K562 (cell line): ENCODE measurements around the gene ARHGEF16. TPM values are rescaled to one million over a fixed set of nuclear protein-coding genes. Genes with fewer than 3 reads are reported as not detected.

Source experiments
- ATAC-seq: fragments of 200-7000 bp; cut with Tn5 transposase; 3 replicates; pipeline ENCODE4 v1.9.1; 2020; ENCODE audit warnings: moderate library complexity
- BruUV-seq: library from RNA; stranded (reverse); fragments of 400-500 nt; replicated peaks from 2 replicates; lab custom pipeline; 2021; lab: Mats Ljungman, UMichigan
- CTCF ChIA-PET: fragments of 300-600 bp; formaldehyde crosslinking; extraction: SDS; loops from one replicate; lab custom pipeline; 2021; ENCODE audit warnings: low intra/inter-chr PET ratio; lab: Yijun Ruan, JAX
- POLR2A ChIA-PET: fragments of 300-600, 350-650 bp; sonication (Branson Sonifier 250); formaldehyde crosslinking; extraction: SDS; loops from one replicate; lab custom pipeline; 2021; ENCODE audit warnings: antibody characterized with exemption, inconsistent platforms; lab: Yijun Ruan, JAX
- DNase-seq, 4 experiments: peaks; one replicate each; pipeline versions ENCODE4 v3.0.0 to v3.0.0-alpha.2; 2011 to 2018; ENCODE audit warnings: low spot score in 3 of 4, mixed read lengths in 3 of 4; ENCODE audit errors: extremely low read depth in 1 of 4
- FAIRE-seq: peaks from 2 replicates; lab custom pipeline; 2011; peaks lifted over from hg19 to GRCh38; lab: Jason Lieb, UNC
- H2AFZ ChIP-seq: 2 replicates; pipeline ENCODE4 v1.6.0; 2011; ENCODE audit warnings: low read depth, low read length, control low read depth, inconsistent platforms
- H3K27ac ChIP-seq: fragments of 200-600 bp; 3 replicates; pipeline ENCODE4 v1.8.0; 2011; ENCODE audit warnings: low read depth, mild to moderate bottlenecking, control low read depth, inconsistent platforms, low read length, moderate library complexity, mixed read lengths; ENCODE audit errors: extremely low read depth
- H3K27me3 ChIP-seq, 2 experiments: fragments of 300-600 bp in 1 of 2; 2 replicates in 1 of 2; 3 replicates in 1 of 2; pipeline versions ENCODE4 v1.6.0 to v1.8.0; 2011; ENCODE audit warnings: inconsistent platforms in 2 of 2, low read length in 2 of 2, mild to moderate bottlenecking in 1 of 2, mixed read lengths in 1 of 2, moderate library complexity in 1 of 2; ENCODE audit not compliant: control insufficient read depth in 2 of 2, insufficient read depth in 2 of 2
- H3K36me3 ChIP-seq: fragments of 300-600 bp; 3 replicates; pipeline ENCODE4 v1.8.0; 2011; ENCODE audit warnings: mild to moderate bottlenecking, low read length, inconsistent platforms; ENCODE audit not compliant: control insufficient read depth, insufficient read depth
- H3K4me1 ChIP-seq, 2 experiments: fragments of 200-600 bp in 1 of 2; replicated peaks in 1 of 2; 2 replicates in 1 of 2; 3 replicates in 1 of 2; pipeline versions ENCODE4 v1.5.1 to v1.8.0; 2011; ENCODE audit warnings: inconsistent platforms in 2 of 2, low read length in 2 of 2, mild to moderate bottlenecking in 1 of 2, mixed read lengths in 1 of 2, moderate library complexity in 1 of 2; ENCODE audit not compliant: control insufficient read depth in 2 of 2, insufficient read depth in 2 of 2
- H3K4me2 ChIP-seq: 2 replicates; pipeline ENCODE4 v1.6.1; 2011; ENCODE audit warnings: low read length, control low read depth, inconsistent platforms, mixed read lengths; ENCODE audit not compliant: insufficient read depth
- H3K4me3 ChIP-seq: fragments of 200-600 bp; sonication (generic), shearing (Covaris generic); 2 replicates; pipeline ENCODE4 v1.5.1; 2016; ENCODE audit warnings: control low read depth, inconsistent platforms
- H3K79me2 ChIP-seq: fragments of 200-600 bp; 3 replicates; pipeline ENCODE4 v1.8.0; 2011; ENCODE audit warnings: low read length, inconsistent platforms; ENCODE audit not compliant: control insufficient read depth, insufficient read depth
- H3K9ac ChIP-seq, 2 experiments: 2 replicates each; pipeline versions ENCODE4 v1.6.0 to v1.6.1; 2011; ENCODE audit warnings: low read depth in 2 of 2, low read length in 2 of 2, control low read depth in 1 of 2, inconsistent platforms in 1 of 2, mild to moderate bottlenecking in 1 of 2, mixed read lengths in 1 of 2; ENCODE audit not compliant: insufficient read depth in 1 of 2
- H3K9me1 ChIP-seq: one replicate; pipeline ENCODE4 v1.6.0; 2011; ENCODE audit warnings: inconsistent platforms, mild to moderate bottlenecking, low read length, moderate library complexity; ENCODE audit not compliant: control insufficient read depth, insufficient read depth
- H3K9me3 ChIP-seq: replicated peaks from 2 replicates; pipeline ENCODE4 v1.5.1; 2011; ENCODE audit warnings: low read depth, low read length, inconsistent platforms; ENCODE audit not compliant: control insufficient read depth, insufficient read depth
- H4K20me1 ChIP-seq: replicated peaks from 2 replicates; pipeline ENCODE4 v1.6.1; 2011; ENCODE audit warnings: low read length, inconsistent platforms, mixed read lengths; ENCODE audit not compliant: control insufficient read depth, insufficient read depth
- BCL6 ChIP-seq: fragments of 250-450 bp; sonication (Bioruptor Pico); IDR thresholded peaks from 2 replicates; pipeline ENCODE4 v1.4.0; 2020
- BRF1 ChIP-seq: IDR thresholded peaks from 3 replicates; pipeline ENCODE4 v1.6.1; 2011; ENCODE audit warnings: borderline replicate concordance, mild to moderate bottlenecking; ENCODE audit not compliant: insufficient read length; ENCODE audit errors: extremely low read depth
- CBFA2T3 ChIP-seq: fragments of 450-650 bp; IDR thresholded peaks from 2 replicates; pipeline ENCODE4 v1.6.1; 2017
- DMBX1 ChIP-seq: fragments of 250-450 bp; sonication (Bioruptor Pico); IDR thresholded peaks from 2 replicates; pipeline ENCODE4 v1.8.0; 2022; ENCODE audit warnings: inconsistent platforms, mild to moderate bottlenecking, moderate library complexity, borderline replicate concordance
- HDAC1 ChIP-seq, 2 experiments: fragments of 450-650 bp; IDR thresholded peaks; 2 replicates each; pipeline ENCODE4 v1.6.1; 2016 to 2017; ENCODE audit warnings: inconsistent platforms in 1 of 2, mild to moderate bottlenecking in 1 of 2, moderate library complexity in 1 of 2
- JUND ChIP-seq, 2 experiments: IDR thresholded peaks; 2 replicates in 1 of 2; 3 replicates in 1 of 2; pipeline ENCODE4 v1.6.1; 2011; ENCODE audit warnings: borderline replicate concordance in 2 of 2, low read depth in 2 of 2, low read length in 2 of 2, improper control_type of control experiment in 1 of 2, missing biosample characterization in 1 of 2, missing genetic modification characterization in 1 of 2, missing genetic modification reagents in 1 of 2
- LCOR ChIP-seq: sonication (generic); formaldehyde crosslinking; IDR thresholded peaks from 2 replicates; pipeline ENCODE4 v1.8.0; 2022; ENCODE audit warnings: mild to moderate bottlenecking, missing genetic modification reagents
- MEF2A ChIP-seq: IDR thresholded peaks from 2 replicates; pipeline ENCODE4 v1.6.1; 2011; ENCODE audit warnings: low read depth, mild to moderate bottlenecking, low read length, moderate library complexity; ENCODE audit not compliant: control insufficient read depth
- MTA1 ChIP-seq: fragments of 450-650 bp; IDR thresholded peaks from 2 replicates; pipeline ENCODE4 v1.6.1; 2017; ENCODE audit warnings: borderline replicate concordance
- NCOA1 ChIP-seq: fragments of 450-650 bp; IDR thresholded peaks from 2 replicates; pipeline ENCODE4 v1.6.1; 2016; ENCODE audit warnings: low read depth
- NR3C1 ChIP-seq: sonication (generic); formaldehyde crosslinking; IDR thresholded peaks from 2 replicates; pipeline ENCODE4 v1.8.1; 2022; ENCODE audit warnings: missing genetic modification reagents
- PHF8 ChIP-seq: fragments of 200-600 bp; sonication (generic); IDR thresholded peaks from 2 replicates; pipeline ENCODE4 v1.6.1; 2012; ENCODE audit warnings: mixed run types, mild to moderate bottlenecking, inconsistent platforms, low read length, moderate library complexity, borderline replicate concordance
- POLR3G ChIP-seq: IDR thresholded peaks from 2 replicates; pipeline ENCODE4 v1.6.1; 2011; ENCODE audit not compliant: insufficient read length, insufficient replicate concordance; ENCODE audit errors: extremely low read depth
- RBFOX2 ChIP-seq: fragments of 200-400 bp; formaldehyde crosslinking; IDR thresholded peaks from 2 replicates; pipeline ENCODE4 v1.6.1; 2017; ENCODE audit warnings: low read depth, mild to moderate bottlenecking, low read length, moderate library complexity
- SNRNP70 ChIP-seq: fragments of 200-400 bp; formaldehyde crosslinking; optimal IDR thresholded peaks from 2 replicates; pipeline ENCODE3; 2017; ENCODE audit warnings: low read depth, low read length
- ZC3H4 ChIP-seq: sonication (generic); formaldehyde crosslinking; IDR thresholded peaks from 2 replicates; pipeline ENCODE4 v1.9.0; 2021; ENCODE audit warnings: missing genetic modification reagents, borderline replicate concordance
- ZNF197 ChIP-seq: fragments of 200-800 bp; sonication (Bioruptor generic); IDR thresholded peaks from 2 replicates; pipeline ENCODE4 v1.6.1; 2016; ENCODE audit warnings: low read depth, missing genetic modification characterization, missing compliant biosample characterization
- ZNF316 ChIP-seq: fragments of 450-650 bp; IDR thresholded peaks from 2 replicates; pipeline ENCODE4 v1.6.1; 2016
- ZNF668 ChIP-seq: fragments of 250-450 bp; sonication (Bioruptor Pico); IDR thresholded peaks from 2 replicates; pipeline ENCODE4 v1.8.0; 2022; ENCODE audit warnings: mild to moderate bottlenecking, inconsistent platforms
- WGBS: fragments of 100-300 bp; shearing (Covaris generic); methylation state at CpG from one replicate; pipeline ENCODE4 v1.1.6; 2016; ENCODE audit warnings: low coverage, mixed read lengths; ENCODE audit not compliant: insufficient coverage; ENCODE audit errors: missing lambda C conversion rate; 5-methylcytosine and 5-hydroxymethylcytosine counted together
- in situ Hi-C: fragments of 300-500 bp; cut with MboI; formaldehyde crosslinking; loops from 4 replicates; pipeline ENCODE4 v1.15.0; 2018; ENCODE audit warnings: inconsistent platforms, mixed read lengths
- intact Hi-C: fragments of 100-400 bp; cut with micrococcal nuclease; formaldehyde crosslinking; loops from 2 replicates; pipeline ENCODE4 v1.14.2; 2022
- polyA plus RNA-seq, 8 experiments: library from polyadenylated mRNA; depleted of rRNA in 4 of 8; stranded (reverse) in 5 of 8; unstranded in 3 of 8; fragments of >200 nt; fragmentation: Nextera tagmentation in 2 of 8; fragmentation: Illumina TruSeq in 1 of 8; extraction: Ambion mirVana in 2 of 8; extraction: Trizol in 1 of 8; gene quantifications; 2 replicates each; pipeline versions ENCODE4 v1.2.1 to v1.2.3, GENCODE V29; 2011 to 2014; ENCODE audit warnings: inconsistent platforms in 1 of 8, missing spikeins in 1 of 8
- total RNA-seq, 7 experiments: library from RNA; depleted of rRNA in 6 of 7; stranded (reverse); fragments of >200 nt in 6 of 7; fragmentation: Illumina TruSeq in 2 of 7; extraction: Trizol in 2 of 7; gene quantifications; 2 replicates each; pipeline versions ENCODE4 v1.2.1 to v1.2.3, GENCODE V29; 2011 to 2021; ENCODE audit warnings: low replicate concordance in 1 of 7

Gene ARHGEF16
- total and polyA plus RNA-seq, 9 of the 15 experiments (the other 6 are each of a cell fraction or from before 2014, with no cell fraction given) = 0.15 to 1.2 (median 0.49) TPM; not detected in 2

DNA sequence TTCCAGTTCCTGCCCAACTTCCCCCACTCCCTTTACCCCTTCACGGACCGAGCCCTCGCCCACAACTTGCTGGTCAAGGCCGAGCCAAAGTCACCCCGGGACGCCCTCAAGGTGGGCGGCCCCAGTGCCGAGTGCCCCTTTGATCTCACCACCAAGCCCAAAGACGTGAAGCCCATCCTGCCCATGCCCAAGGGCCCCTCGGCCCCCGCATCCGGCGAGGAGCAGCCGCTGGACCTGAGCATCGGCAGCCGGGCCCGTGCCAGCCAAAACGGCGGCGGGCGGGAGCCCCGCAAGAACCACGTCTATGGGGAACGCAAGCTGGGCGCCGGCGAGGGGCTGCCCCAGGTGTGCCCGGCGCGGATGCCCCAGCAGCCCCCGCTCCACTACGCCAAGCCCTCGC is 42.1 kb upstream of the ARHGEF16 start:
- POLR2A ChIA-PET = interaction anchor here (0.8 to 1.1 kb wide), 3 partner anchors 11 to 52 kb away, joined by 4 to 5 read pairs (median 5); no protein-coding TSS in a partner anchor
- no peak for ATAC-seq
- Histone ChIP-seq H3K9me3 (peaks cover 3% of the 10 kb centered on the region; the same call in 1 of the 2 replicates), H3K4me3 (no peak overlapping the region), H4K20me1 (0 out of 2 replicates have a peak, but pooled peaks cover 4% of the 10 kb centered on the region), H3K27ac (no peak overlapping the region), H3K79me2 (no peaks in the 10 kb centered on the region), H3K9me1 (no peaks in the 10 kb centered on the region), H3K27me3 (peaks cover 6 to 34% of the 10 kb centered on the region in 2 experiments; a peak in 3 of 5 replicates), H3K9ac (no peak overlapping the region), H3K36me3 (no peaks in the 10 kb centered on the region), H3K4me1 (peaks cover 0 to 14% of the 10 kb centered on the region in 2 experiments; a peak in 1 of 5 replicates), H3K4me2 (no peak overlapping the region), H2AFZ (no peak overlapping the region)
- no peak for DNase-seq
- no TSS peak for BruUV-seq
- CTCF ChIA-PET = no interaction called here
- in situ Hi-C loops (no loop called here), intact Hi-C loops (no loop called here)
- no peak for TF ChIP-seq MEF2A
- TF ChIP-seq BRF1 = no peak
- no peak for TF ChIP-seq PHF8
- TF ChIP-seq ZNF197 (CRISPR knock-in tag) = no peak
- TF ChIP-seq JUND (IDR thresholded peaks at IDR 0.05; ENCODE audit: borderline replicate concordance, low read depth, low read length) = no peak
- TF ChIP-seq JUND (tag; IDR thresholded peaks at IDR 0.05; ENCODE audit: borderline replicate concordance, low read depth, low read length) = no peak
- no peak for TF ChIP-seq HDAC1 (IDR thresholded peaks at IDR 0.05)
- TF ChIP-seq NCOA1 = no peak
- TF ChIP-seq POLR3G = no peak
- no peak for TF ChIP-seq ZNF316
- no peak for TF ChIP-seq DMBX1 (CRISPR knock-in tag)
- no peak for TF ChIP-seq ZC3H4 (CRISPR knock-in tag)
- TF ChIP-seq NR3C1 = no peak
- TF ChIP-seq CBFA2T3 = no peak
- no peak for TF ChIP-seq RBFOX2
- no peak for TF ChIP-seq LCOR (CRISPR knock-in tag)
- no peak for TF ChIP-seq SNRNP70
- no peak for TF ChIP-seq BCL6 (CRISPR knock-in tag)
- TF ChIP-seq MTA1 = no peak
- no peak for TF ChIP-seq ZNF668 (CRISPR knock-in tag)
- no peak for FAIRE-seq
- WGBS = 11% methylated on average over 29 of the region's 33 CpGs
